ENCODE results near the gene KRT20. TPM values are rescaled to one million over a fixed set of nuclear protein-coding genes. Genes with fewer than 3 reads are reported as not detected.

Gene KRT20
- total and polyA plus RNA-seq, 2 of the 8 experiments (the other 6 are each of a cell fraction or from before 2014, with no cell fraction given), result not detected

- Histone ChIP-seq H4K91ac (replicated peaks; ENCODE audit: insufficient read length, low read length) (no peak overlapping the region), H3K23me2 (ENCODE audit: low read depth, low read length) (no peaks in the 10 kb centered on the region; the same call in 1 of the 2 replicates), H3K79me1 (ENCODE audit: low read depth, low read length) (no peaks in the 10 kb centered on the region), H3K27ac (ENCODE audit: low read depth, low read length) (no peak overlapping the region), H3K14ac (ENCODE audit: insufficient read length) (no peak overlapping the region), H2BK5ac (ENCODE audit: low read depth, low read length) (no peak overlapping the region), H3K4me1 (replicated peaks in 1 of 4; ENCODE audit: control insufficient read depth in 3 of 4, insufficient read depth in 4 of 4, low read length in 3 of 4) (no peaks in the 10 kb centered on the region; a peak in 1 of 7 replicates), H2BK15ac (ENCODE audit: low read length) (no peak overlapping the region), H2BK12ac (ENCODE audit: low read depth, low read length) (no peak overlapping the region), H3K79me2 (ENCODE audit: control insufficient read depth in 1 of 2, insufficient read depth in 2 of 2, low read length in 2 of 2) (no peaks in the 10 kb centered on the region), H3K18ac (ENCODE audit: extremely low read depth, low read length) (no peak overlapping the region), H4K5ac (ENCODE audit: insufficient read length, low read depth, low read length) (no peak overlapping the region), H3K4ac (replicated peaks; ENCODE audit: insufficient read length, low read depth, low read length) (no peak overlapping the region), H3K9me3 (ENCODE audit: insufficient read depth in 2 of 2, low read depth in 1 of 2, low read length in 1 of 2) (no peaks in the 10 kb centered on the region), H3K23ac (ENCODE audit: insufficient read length) (no peak overlapping the region), H3K9ac (replicated peaks in 1 of 4; ENCODE audit: extremely low read depth in 1 of 4, low read depth in 3 of 4, low read length in 3 of 4) (no peak overlapping the region), H4K8ac (ENCODE audit: extremely low read depth, insufficient read depth, low read length) (no peak overlapping the region), H2BK20ac (ENCODE audit: low read length) (no peak overlapping the region), H3K27me3 (replicated peaks in 1 of 4; ENCODE audit: control insufficient read depth in 3 of 4, extremely low read depth in 1 of 4, insufficient read depth in 3 of 4, low read length in 3 of 4) (peaks cover 0 to 4% (median 0%) of the 10 kb centered on the region in 4 experiments; a peak in 1 of 7 replicates), H2AFZ (ENCODE audit: low read length) (no peak overlapping the region), H3K56ac (replicated peaks; ENCODE audit: insufficient read length, low read depth, low read length) (no peak overlapping the region), H3K4me2 (ENCODE audit: insufficient read depth in 1 of 2, low read depth in 2 of 2, low read length in 2 of 2) (no peak overlapping the region), H2BK120ac (replicated peaks; ENCODE audit: low read depth, low read length) (no peak overlapping the region), H4K20me1 (replicated peaks in 1 of 2; ENCODE audit: control insufficient read depth in 1 of 2, insufficient read depth in 2 of 2, low read length in 2 of 2) (no peaks in the 10 kb centered on the region), H2AK5ac (ENCODE audit: low read depth, low read length) (no peak overlapping the region), H3K36me3 (ENCODE audit: control insufficient read depth in 2 of 4, insufficient read depth in 4 of 4, low read length in 3 of 4) (no peaks in the 10 kb centered on the region), H3K4me3 (ENCODE audit: extremely low read depth in 1 of 4, insufficient read depth in 2 of 4, low read depth in 3 of 4, low read length in 4 of 4) (no peak overlapping the region)
- ChIA-PET POLR2A (ENCODE audit: partially characterized antibody) (no interaction called here), CTCF (ENCODE audit: partially characterized antibody) (interaction anchor here (0.6 to 2.8 kb wide), 6 partner anchors 9 to 798 kb away, joined by 3 to 11 read pairs (median 4); no protein-coding TSS in a partner anchor)
- FAIRE-seq, result no peak
- TF ChIP-seq GTF2F1 (IDR thresholded peaks at IDR 0.05; ENCODE audit: borderline replicate concordance, low read depth, low read length), result no peak
- no peak for TF ChIP-seq SIN3A (conservative IDR thresholded peaks at IDR 0.05 in 1 of 2, IDR thresholded peaks at IDR 0.05 in 1 of 2; ENCODE audit: low read depth in 1 of 2, low read length in 2 of 2)
- no peak for TF ChIP-seq EGR1 (IDR thresholded peaks at IDR 0.05; ENCODE audit: borderline replicate concordance, low read depth, low read length)
- TF ChIP-seq PHF8 (conservative IDR thresholded peaks at IDR 0.05; ENCODE audit: low read depth, low read length), result no peak
- TF ChIP-seq NANOG (IDR thresholded peaks at IDR 0.05; ENCODE audit: insufficient read depth, low read depth, low read length, poor library complexity, severe bottlenecking), result no peak
- no peak for TF ChIP-seq CTCF (IDR thresholded peaks at IDR 0.05; ENCODE audit: control extremely low read depth in 1 of 3, insufficient read depth in 1 of 3, low read depth in 1 of 3, low read length in 3 of 3)
- TF ChIP-seq ZNF274 (IDR thresholded peaks at IDR 0.05; ENCODE audit: borderline replicate concordance, extremely low read depth, low read length), result no peak
- DNase-seq (ENCODE audit: low read depth in 1 of 2, low spot score in 2 of 2), result no peak
- WGBS, 2 experiments (ENCODE audit: extremely low coverage in 1 of 2, insufficient coverage in 1 of 2, insufficient read length in 1 of 2, insufficient replicate concordance in 2 of 2, low coverage in 1 of 2, low lambda C conversion rate in 2 of 2, missing lambda C conversion rate in 1 of 2), result 89% methylated on average over 14 of the region's 14 CpGs; no CpG with 5 or more reads in 1 of the 2 experiments
Observed at GRCh38 chr17:40864661-40865390, 20.2 kb downstream of the KRT20 start.
